Mesothelial cell of epicardium (in vitro differentiated cells): Measurements from ENCODE around the gene MTUS2. TPM values are rescaled to one million over a fixed set of nuclear protein-coding genes. Genes with fewer than 3 reads are reported as not detected.

Source experiments
- DNase-seq, 2 experiments: peaks; one replicate each; pipeline ENCODE4 v3.0.0; 2021; ENCODE audit warnings: low spot score in 2 of 2; ENCODE audit not compliant: unreplicated experiment in 2 of 2
- H3K27ac Mint-ChIP-seq: 2 replicates; pipeline ENCODE4 v1.8.0; 2021; ENCODE audit warnings: mixed read lengths
- H3K27me3 Mint-ChIP-seq: 2 replicates; pipeline ENCODE4 v1.8.0; 2021; ENCODE audit warnings: low read depth, mixed read lengths
- H3K36me3 Mint-ChIP-seq: 2 replicates; pipeline ENCODE4 v1.8.0; 2021; ENCODE audit warnings: mixed read lengths
- H3K4me1 Mint-ChIP-seq: 2 replicates; pipeline ENCODE4 v1.8.0; 2021; ENCODE audit warnings: mixed read lengths
- H3K4me3 Mint-ChIP-seq: 2 replicates; pipeline ENCODE4 v1.8.0; 2021; ENCODE audit warnings: mild to moderate bottlenecking, moderate library complexity, mixed read lengths
- H3K9me3 Mint-ChIP-seq: 2 replicates; pipeline ENCODE4 v1.8.0; 2021; ENCODE audit warnings: mixed read lengths
- total RNA-seq: library from RNA; stranded (reverse); gene quantifications from 3 replicates; pipeline ENCODE4 v1.2.1, GENCODE V29; 2021
- TF ChIP-seq, protein P1 (sequence below): fragments of 200-600 bp; sonication (generic); IDR thresholded peaks from one replicate; pipeline ENCODE4 v1.5.0; 2021; ENCODE audit warnings: antibody characterized with exemption; ENCODE audit not compliant: unreplicated experiment

Gene MTUS2
- 1.4 to 1.9 TPM (median 1.4 TPM) in 3 replicates for total RNA-seq

DNA sequence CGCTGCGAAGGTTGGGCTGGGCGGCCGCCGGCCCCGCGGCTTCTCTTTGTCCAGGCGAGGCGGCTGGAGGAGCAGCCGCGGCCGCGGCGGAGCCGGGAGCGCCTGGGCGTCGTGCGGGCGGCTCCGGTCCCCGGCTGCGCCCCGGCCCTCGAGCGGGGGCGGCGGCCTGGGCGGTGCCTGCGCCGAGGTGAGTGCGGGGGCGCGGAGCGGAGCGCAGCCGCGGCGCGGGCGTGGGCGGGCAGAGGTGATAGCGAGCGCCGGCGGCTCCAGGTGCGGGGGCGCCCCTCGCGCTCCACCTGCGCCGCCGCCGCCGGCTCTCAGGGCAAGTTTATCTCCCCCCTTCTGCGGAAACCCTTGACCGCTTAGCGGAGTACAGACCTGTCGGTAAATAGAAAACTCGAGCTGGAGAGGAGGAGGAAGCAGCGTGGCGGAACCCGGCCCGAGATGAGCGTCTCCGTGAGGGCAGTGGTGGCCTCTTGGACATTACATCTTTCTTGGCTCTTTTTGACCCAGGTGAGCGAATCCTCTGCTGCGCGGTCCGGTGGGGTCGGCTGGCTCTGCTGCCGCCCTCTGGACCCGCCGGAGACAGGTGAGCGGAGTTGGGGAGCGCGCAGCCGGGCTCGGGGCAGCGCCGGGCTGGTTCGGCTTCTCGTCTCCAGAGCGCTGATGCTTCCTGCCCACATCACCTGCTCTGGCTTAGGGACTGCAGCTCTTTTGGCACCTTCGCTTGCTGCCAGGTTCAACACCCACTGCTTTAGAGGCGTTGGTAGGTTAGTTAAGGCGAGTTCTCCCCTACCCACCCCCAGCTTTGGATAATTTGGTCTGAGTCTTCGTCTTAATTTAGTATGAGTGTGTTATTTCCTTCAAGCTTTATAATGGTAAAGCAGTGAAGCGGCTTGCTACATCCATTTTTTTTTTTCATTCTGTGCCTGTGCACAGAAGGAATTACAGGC is at the start of gene MTUS2:
TSS of gene MTUS2 (plus strand) at position 241 of the 953 bp plus-strand sequence.
- TF ChIP-seq, protein P1, sequence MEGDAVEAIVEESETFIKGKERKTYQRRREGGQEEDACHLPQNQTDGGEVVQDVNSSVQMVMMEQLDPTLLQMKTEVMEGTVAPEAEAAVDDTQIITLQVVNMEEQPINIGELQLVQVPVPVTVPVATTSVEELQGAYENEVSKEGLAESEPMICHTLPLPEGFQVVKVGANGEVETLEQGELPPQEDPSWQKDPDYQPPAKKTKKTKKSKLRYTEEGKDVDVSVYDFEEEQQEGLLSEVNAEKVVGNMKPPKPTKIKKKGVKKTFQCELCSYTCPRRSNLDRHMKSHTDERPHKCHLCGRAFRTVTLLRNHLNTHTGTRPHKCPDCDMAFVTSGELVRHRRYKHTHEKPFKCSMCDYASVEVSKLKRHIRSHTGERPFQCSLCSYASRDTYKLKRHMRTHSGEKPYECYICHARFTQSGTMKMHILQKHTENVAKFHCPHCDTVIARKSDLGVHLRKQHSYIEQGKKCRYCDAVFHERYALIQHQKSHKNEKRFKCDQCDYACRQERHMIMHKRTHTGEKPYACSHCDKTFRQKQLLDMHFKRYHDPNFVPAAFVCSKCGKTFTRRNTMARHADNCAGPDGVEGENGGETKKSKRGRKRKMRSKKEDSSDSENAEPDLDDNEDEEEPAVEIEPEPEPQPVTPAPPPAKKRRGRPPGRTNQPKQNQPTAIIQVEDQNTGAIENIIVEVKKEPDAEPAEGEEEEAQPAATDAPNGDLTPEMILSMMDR = no peak
- Mint-ChIP-seq H3K36me3 (no peaks in the 10 kb centered on the region), H3K9me3 (peaks cover 9% of the 10 kb centered on the region), H3K27me3 (peaks cover 85% of the 10 kb centered on the region), H3K27ac (no peak within 1 kb of the TSS), H3K4me3 (peak within 1 kb of the TSS; percentile 68), H3K4me1 (peaks cover 3% of the 10 kb centered on the region)
- no peak for DNase-seq

DNA sequence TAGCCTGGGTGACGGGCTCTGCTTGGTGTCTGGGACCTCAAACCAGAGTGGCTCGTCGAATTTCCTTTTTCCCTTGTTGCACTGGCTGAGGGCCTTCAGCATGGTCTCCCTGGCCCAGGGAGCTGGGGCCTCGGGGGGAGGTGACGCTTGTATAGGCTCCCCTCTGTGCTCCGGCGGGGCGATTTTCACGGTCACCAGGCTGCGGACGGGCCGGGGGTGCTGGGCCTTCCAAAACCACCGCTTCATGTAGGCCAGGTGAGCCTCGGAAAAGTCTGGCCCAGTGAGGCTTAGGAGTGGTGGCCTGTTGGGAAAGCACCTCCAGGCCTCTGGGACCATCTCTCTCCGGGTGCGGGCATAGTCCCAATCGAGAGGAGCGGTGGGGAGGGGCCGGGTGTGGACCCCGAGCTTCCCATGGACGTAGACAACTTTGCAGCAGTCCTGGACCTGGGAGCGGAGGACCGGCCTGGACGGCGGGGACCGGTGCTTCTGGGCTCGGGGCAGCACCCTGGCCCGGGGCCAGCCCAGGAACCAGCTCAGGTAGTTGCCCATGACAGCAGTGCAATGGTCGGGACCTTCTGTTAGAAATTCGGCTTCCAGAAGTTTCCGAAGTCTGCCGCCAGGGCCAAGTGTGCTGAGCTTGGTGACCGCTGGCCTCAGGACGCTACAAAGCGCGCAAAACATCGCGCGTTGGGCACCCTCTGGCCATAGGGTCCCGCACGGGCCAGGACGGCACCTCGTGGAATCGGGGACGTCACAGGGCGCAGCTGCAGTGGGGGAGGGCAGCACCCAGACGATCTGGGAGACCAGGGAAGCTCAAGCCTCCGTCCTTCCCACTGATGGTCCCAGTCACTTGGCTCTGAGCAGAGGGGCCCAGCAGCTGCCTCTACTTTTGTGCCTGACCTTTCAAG is 41.6 kb upstream of the MTUS2 start:
- Mint-ChIP-seq H3K27me3 (peaks cover 6% of the 10 kb centered on the region), H3K27ac (no peak overlapping the region), H3K4me1 (no peaks in the 10 kb centered on the region), H3K9me3 (peaks cover 34% of the 10 kb centered on the region), H3K4me3 (no peak overlapping the region), H3K36me3 (no peaks in the 10 kb centered on the region)
- TF ChIP-seq, protein P1 = no peak
- DNase-seq = no peak

DNA sequence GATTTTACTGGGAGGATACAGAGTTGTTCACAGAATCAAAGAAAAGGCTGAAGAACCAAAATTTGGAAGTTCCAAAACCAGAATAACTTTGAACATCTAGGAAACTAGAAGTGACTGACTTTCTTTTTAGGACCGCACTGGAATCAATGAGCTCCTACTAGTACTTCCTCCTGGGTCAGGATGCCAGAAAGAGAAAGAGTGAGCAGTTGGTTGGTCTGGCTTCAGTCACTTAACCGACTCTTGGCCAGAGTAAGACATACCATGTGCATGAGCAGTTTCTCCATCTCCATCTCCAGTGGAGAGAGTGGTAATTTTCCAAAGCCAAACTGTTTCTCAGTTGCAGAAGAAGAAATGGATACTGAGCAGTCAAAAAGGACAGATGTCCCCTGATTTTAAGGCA is 27.1 kb upstream of the MTUS2 start:
- TF ChIP-seq, protein P1 = no peak
- Mint-ChIP-seq H3K9me3 (no peaks in the 10 kb centered on the region), H3K27ac (no peak overlapping the region), H3K27me3 (peaks cover 12% of the 10 kb centered on the region), H3K4me1 (peaks cover 2% of the 10 kb centered on the region), H3K4me3 (no peak overlapping the region), H3K36me3 (no peaks in the 10 kb centered on the region)
- DNase-seq = no peak

DNA sequence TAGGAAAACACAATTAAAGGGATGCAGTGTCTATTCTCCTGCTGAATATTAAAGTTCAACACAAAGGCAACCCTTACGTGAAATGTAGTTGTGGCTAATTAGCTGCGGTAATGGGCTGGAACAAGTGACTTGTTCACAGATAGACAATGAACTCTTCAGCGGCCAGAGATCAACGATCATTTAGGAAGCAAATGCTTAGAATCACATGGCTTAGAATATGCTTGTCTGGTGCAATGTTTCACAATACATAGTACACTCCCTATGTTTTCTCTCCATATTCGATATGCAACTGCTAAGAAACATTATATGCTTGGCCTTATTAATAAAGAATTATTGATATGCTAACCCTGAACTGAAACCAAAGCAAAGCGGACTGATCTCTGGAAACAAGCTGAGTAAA is 25.7 kb upstream of the MTUS2 start:
- Mint-ChIP-seq H3K36me3 (no peaks in the 10 kb centered on the region), H3K9me3 (no peaks in the 10 kb centered on the region), H3K27me3 (peaks cover 14% of the 10 kb centered on the region), H3K27ac (no peak overlapping the region), H3K4me3 (no peak overlapping the region), H3K4me1 (peaks cover 2% of the 10 kb centered on the region)
- DNase-seq = no peak
- TF ChIP-seq, protein P1 = no peak

DNA sequence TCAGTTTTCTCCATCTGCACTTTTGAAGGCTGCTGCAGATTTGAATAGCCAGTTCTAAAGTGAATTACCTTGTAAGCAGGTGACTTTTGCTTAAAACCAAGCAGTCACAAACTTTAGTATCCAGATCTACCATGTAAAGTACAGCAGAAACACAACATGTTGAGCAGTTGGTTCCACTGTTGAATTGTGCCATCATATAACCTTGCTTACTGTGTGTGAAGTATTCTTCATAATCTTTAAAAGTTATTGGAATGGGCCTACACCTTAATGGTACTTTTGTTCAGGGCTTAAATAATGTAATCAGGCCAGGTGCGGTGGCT is 23.2 kb upstream of the MTUS2 start:
- peak overlapping the region; percentile 6 for H3K4me3 Mint-ChIP-seq
- H3K27me3 Mint-ChIP-seq = peaks cover 21% of the 10 kb centered on the region
- H3K27ac Mint-ChIP-seq = no peak overlapping the region
- no peaks in the 10 kb centered on the region for H3K9me3 Mint-ChIP-seq
- TF ChIP-seq, protein P1 = peak; percentile 28
- no peaks in the 10 kb centered on the region for H3K36me3 Mint-ChIP-seq
- peaks cover 2% of the 10 kb centered on the region for H3K4me1 Mint-ChIP-seq
- DNase-seq = no peak
